Right cardiac atrium (tissue), 5 donors: Measurements from ENCODE around the gene MTA1. TPM values are rescaled to one million over a fixed set of nuclear protein-coding genes. Genes with fewer than 3 reads are reported as not detected.

Experiments
- ATAC-seq, 2 donors: fragments of 200-7000 bp; cut with Tn5 transposase; one replicate each; pipeline versions ENCODE4 v1.8.0 to v1.9.1; 2020; ENCODE audit warnings: moderate library complexity in 2 of 2, mild to moderate bottlenecking in 1 of 2
- DNase-seq, 3 donors: peaks; one replicate each; pipeline ENCODE4 v3.0.0-alpha.2; 2020
- H3K27ac ChIP-seq: one replicate; pipeline ENCODE4 v1.5.1; 2013; ENCODE audit warnings: mild to moderate bottlenecking, low read length, control low read depth, moderate library complexity
- H3K27me3 ChIP-seq: one replicate; pipeline ENCODE4 v1.6.1; 2013; ENCODE audit not compliant: control insufficient read depth, insufficient read depth
- H3K4me1 ChIP-seq: one replicate; pipeline ENCODE4 v1.6.1; 2013; ENCODE audit warnings: low read length; ENCODE audit not compliant: control insufficient read depth, insufficient read depth
- H3K4me3 ChIP-seq: one replicate; pipeline ENCODE4 v1.5.1; 2013; ENCODE audit warnings: low read length, control low read depth
- H3K9me3 ChIP-seq: one replicate; pipeline ENCODE4 v1.6.1; 2013; ENCODE audit warnings: low read length; ENCODE audit not compliant: control insufficient read depth
- WGBS: extraction: QIAGEN DNeasy Blood & Tissue Kit; methylation state at CpG from one replicate; pipeline ENCODE4 v1.1.7; 2013; 5-methylcytosine and 5-hydroxymethylcytosine counted together
- intact Hi-C, 4 donors: fragments of 100-400 bp; cut with DNase I; formaldehyde crosslinking; loops; one replicate each; pipeline versions ENCODE4 v1.11.0 to v1.14.0; 2022 to 2023
- polyA plus RNA-seq: library from polyadenylated mRNA; stranded (reverse); fragments of 200-250 nt; gene quantifications from one replicate; pipeline ENCODE4 v1.2.3, GENCODE V29; 2013
- total RNA-seq, 4 donors: library from RNA; stranded (reverse); fragmentation: NEBNext Ultra II Directional; extraction: Animal tissue kit (Norgen Biotek cat#: 25700); gene quantifications; one replicate each; pipeline ENCODE4 v1.2.1, GENCODE V29; 2021
- donor health status: healthy with polysubstance abuse.
- donor health status: DM: no; HTN: yes; CAD: no.
- donor health status: DM: no; HTN: no; CAD: no.
- donor health status: DM: no; HTN: yes; CAD: no; lungs with severe emphysema.
- donor health status: DM: yes; HTN: yes; CAD: no.

Gene MTA1
- total and polyA plus RNA-seq, 5 donors: 121 to 179 (median 141) TPM

- no peaks in the 10 kb centered on the region for H3K9me3 ChIP-seq
- intact Hi-C loops: loop anchor here in 1 of 4 donors (5.0 kb wide), 1 partner anchor 69 kb away; the partner anchor contains the start of gene CRIP1
- DNase-seq (peak in 1 of 3 donors; percentile 48), ATAC-seq (no peak)
- no peak overlapping the region for H3K27ac ChIP-seq
- 71% methylated on average over 19 of the region's 19 CpGs for WGBS
- no peak overlapping the region for H3K4me3 ChIP-seq
- no peaks in the 10 kb centered on the region for H3K27me3 ChIP-seq
- H3K4me1 ChIP-seq: peaks cover 8% of the 10 kb centered on the region
Measured at GRCh38 chr14:105418269-105419194, 1.1 kb upstream of the MTA1 start.

GRCh38 chr14:105420101-105420973, 710 bp downstream of the MTA1 start:
- DNase-seq: peak in 1 of 3 donors; percentile 50
- Histone ChIP-seq H3K4me1 (peaks cover 8% of the 10 kb centered on the region), H3K27ac (peak overlapping the region; percentile 25), H3K9me3 (no peaks in the 10 kb centered on the region), H3K4me3 (peak overlapping the region; percentile 94), H3K27me3 (no peaks in the 10 kb centered on the region)
- ATAC-seq: peak in 1 of 2 donors; percentile 6
- intact Hi-C loops: no loop called here
- 5% methylated on average over 58 of the region's 67 CpGs for WGBS

GRCh38 chr14:105420974-105421674, 1.5 kb downstream of the MTA1 start:
- WGBS: 40% methylated on average over 23 of the region's 23 CpGs
- ATAC-seq (peak; percentile 4 to 9), DNase-seq (peak in 1 of 3 donors; percentile 51)
- intact Hi-C loops: no loop called here
- H3K9me3 ChIP-seq: no peaks in the 10 kb centered on the region
- H3K27me3 ChIP-seq: no peaks in the 10 kb centered on the region
- peaks cover 8% of the 10 kb centered on the region for H3K4me1 ChIP-seq
- H3K4me3 ChIP-seq: peak overlapping the region; percentile 94
- H3K27ac ChIP-seq: peak overlapping the region; percentile 25

- WGBS: 58% methylated on average over 32 of the region's 32 CpGs
- Histone ChIP-seq H3K4me3 (no peak overlapping the region), H3K9me3 (no peaks in the 10 kb centered on the region), H3K4me1 (peaks cover 8% of the 10 kb centered on the region), H3K27ac (no peak overlapping the region), H3K27me3 (no peaks in the 10 kb centered on the region)
- intact Hi-C loops: no loop called here
- ATAC-seq (peak; percentile 1 to 10), DNase-seq (peak in 1 of 3 donors; percentile 42)
Measured at GRCh38 chr14:105421723-105422615, 2.3 kb downstream of the MTA1 start.

GRCh38 chr14:105422695-105423487, 3.3 kb downstream of the MTA1 start:
- ATAC-seq (no peak), DNase-seq (peak in 1 of 3 donors; percentile 50)
- no peak overlapping the region for H3K27ac ChIP-seq
- 73% methylated on average over 21 of the region's 21 CpGs for WGBS
- intact Hi-C loops: no loop called here
- no peaks in the 10 kb centered on the region for H3K27me3 ChIP-seq
- no peaks in the 10 kb centered on the region for H3K9me3 ChIP-seq
- H3K4me3 ChIP-seq: no peak overlapping the region
- peaks cover 8% of the 10 kb centered on the region for H3K4me1 ChIP-seq

GRCh38 chr14:105423488-105424195, 4.0 kb downstream of the MTA1 start:
- no peaks in the 10 kb centered on the region for H3K27me3 ChIP-seq
- intact Hi-C loops: no loop called here
- H3K4me1 ChIP-seq: peaks cover 8% of the 10 kb centered on the region
- no peak overlapping the region for H3K27ac ChIP-seq
- 95% methylated on average over 21 of the region's 21 CpGs for WGBS
- no peaks in the 10 kb centered on the region for H3K9me3 ChIP-seq
- no peak for ATAC-seq
- peak in 1 of 3 donors; percentile 43 for DNase-seq
- no peak overlapping the region for H3K4me3 ChIP-seq

- intact Hi-C loops: no loop called here
- H3K27me3 ChIP-seq: no peaks in the 10 kb centered on the region
- WGBS: 97% methylated on average over 12 of the region's 12 CpGs
- no peak overlapping the region for H3K4me3 ChIP-seq
- no peak overlapping the region for H3K27ac ChIP-seq
- no peak for ATAC-seq
- DNase-seq: peak in 1 of 3 donors; percentile 58
- peaks cover 3% of the 10 kb centered on the region for H3K4me1 ChIP-seq
- H3K9me3 ChIP-seq: no peaks in the 10 kb centered on the region
Measured at GRCh38 chr14:105424861-105425260, 5.2 kb downstream of the MTA1 start.

- DNase-seq (peak in 1 of 3 donors; percentile 37), ATAC-seq (no peak)
- H3K4me3 ChIP-seq: no peak overlapping the region
- peaks cover 12% of the 10 kb centered on the region for H3K4me1 ChIP-seq
- no peaks in the 10 kb centered on the region for H3K27me3 ChIP-seq
- intact Hi-C loops: no loop called here
- no peaks in the 10 kb centered on the region for H3K9me3 ChIP-seq
- H3K27ac ChIP-seq: no peak overlapping the region
- 92% methylated on average over 23 of the region's 23 CpGs for WGBS
Measured at GRCh38 chr14:105425823-105426247, 6.2 kb downstream of the MTA1 start.
